IPS-NIHi7 (cell line): Measurements from ENCODE around the gene NUCB2.

Experiments
- DNase-seq: peaks from one replicate; pipeline ENCODE4 v3.0.0; 2012; ENCODE audit warnings: mixed read lengths; ENCODE audit errors: extremely low spot score

Gene NUCB2

DNA sequence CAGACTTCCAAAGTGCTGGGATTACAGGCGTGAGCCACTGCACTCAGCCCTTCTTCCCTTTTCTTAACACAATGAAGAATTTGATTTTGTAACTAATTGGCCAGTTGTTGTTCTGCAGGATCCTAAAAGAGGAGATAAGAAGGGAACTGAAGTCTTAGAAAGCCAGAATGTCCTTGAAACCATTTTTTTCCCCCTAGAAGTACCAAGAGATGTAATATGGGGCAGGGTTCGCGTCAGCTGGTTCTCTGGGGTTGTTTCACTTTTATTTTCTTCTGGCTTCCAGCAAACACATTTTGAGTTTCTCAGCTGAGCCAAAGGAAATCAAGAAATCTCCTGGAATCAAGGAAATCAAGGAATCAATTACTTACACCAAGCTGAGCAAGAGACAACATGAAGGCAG, 7.6 kb upstream of the NUCB2 start:
- DNase-seq, result no peak

GRCh38 chr11:17272801-17273200, 3.7 kb upstream of the NUCB2 start:
- no peak for DNase-seq

- no peak for DNase-seq
Observed at GRCh38 chr11:17273211-17273610, 3.3 kb upstream of the NUCB2 start.

DNA sequence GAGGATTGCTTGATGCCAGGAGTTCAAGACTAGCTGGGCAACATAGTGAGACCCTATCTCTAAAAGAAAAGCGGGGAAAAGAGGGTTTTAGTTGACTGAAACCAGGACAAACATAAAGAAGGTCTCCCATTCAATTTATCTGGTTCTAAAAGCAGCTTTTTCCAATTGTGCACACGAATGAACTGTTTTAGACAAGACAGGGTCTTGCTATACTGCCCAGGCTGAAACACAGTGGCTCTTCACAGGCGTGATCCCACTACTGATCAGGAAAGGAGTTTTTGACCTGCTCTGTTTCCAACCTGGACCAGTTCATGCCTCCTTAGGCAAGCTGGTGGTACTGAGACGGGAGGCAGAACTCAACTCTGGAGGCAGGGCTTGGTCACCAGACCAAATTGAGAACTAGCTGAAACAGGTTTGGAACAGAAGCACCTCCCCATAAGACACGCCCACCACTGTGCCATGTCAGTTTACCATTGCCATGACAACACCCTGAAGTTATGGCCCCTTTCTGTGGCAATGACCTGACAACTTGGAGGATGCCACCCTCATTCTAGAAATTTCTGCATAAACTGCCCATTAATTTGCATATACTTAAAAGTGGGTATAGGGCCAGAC, 2.8 kb upstream of the NUCB2 start:
- no peak for DNase-seq

- no peak for DNase-seq
Observed at GRCh38 chr11:17275400-17276235, 921 bp upstream of the NUCB2 start.

DNA sequence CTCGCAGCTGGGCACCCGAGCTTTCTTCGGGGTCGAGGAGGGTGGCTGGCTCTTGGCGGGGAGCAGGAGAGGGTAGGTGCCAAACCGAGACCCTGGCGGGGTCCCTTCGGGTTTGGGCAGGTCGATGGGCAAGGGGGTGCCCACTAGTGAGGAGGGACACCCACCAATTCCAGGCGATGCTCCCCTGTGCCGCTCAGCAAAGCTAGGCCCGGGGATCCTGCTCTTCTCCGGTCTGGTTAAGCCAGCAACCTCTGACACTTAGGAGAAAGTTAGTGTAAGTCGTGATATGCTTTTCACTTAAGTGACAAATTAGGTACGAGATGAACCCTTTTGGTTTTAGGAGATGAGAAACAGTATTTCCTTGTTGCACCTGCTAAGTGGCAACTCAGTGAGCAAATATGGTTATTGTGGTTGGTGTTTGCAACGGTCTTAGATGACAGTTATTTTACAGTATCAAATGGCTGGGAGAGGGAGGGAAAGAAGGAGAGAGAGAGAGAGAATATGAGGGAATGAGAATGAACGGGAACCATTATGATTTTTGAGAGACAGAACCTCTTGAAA, 565 bp downstream of the NUCB2 start:
- DNase-seq, result no peak

DNA sequence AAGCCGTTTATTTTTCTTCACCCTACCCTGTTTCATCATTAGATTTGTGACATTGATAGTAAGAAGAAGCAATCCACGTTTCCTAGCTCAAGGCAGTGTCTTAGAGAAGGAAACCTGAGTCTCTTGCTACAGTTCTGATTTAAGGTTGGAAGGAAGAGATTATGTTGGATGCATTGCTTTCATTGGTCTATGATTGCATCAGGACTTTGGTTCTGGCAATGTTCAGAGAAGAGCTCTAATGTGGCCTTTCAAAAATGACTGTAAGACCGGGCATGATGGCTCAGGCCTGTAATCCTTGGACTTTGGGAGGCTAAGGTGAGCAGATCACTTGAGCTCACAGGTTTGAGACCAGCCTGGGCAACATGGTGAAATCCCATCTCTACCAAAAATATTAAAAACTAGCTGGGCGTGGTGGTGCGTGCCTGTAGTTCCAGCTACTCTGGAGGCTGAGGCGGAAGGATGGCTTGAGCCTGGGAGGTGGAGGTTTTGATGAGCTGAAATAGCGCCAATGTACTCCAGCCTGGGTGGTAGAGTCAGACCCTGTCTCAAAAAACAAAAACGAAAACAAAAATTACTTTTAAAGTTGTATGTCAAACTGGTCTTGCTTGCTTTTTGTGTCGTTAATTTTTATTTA, 4.1 kb downstream of the NUCB2 start:
- DNase-seq, result no peak

DNA sequence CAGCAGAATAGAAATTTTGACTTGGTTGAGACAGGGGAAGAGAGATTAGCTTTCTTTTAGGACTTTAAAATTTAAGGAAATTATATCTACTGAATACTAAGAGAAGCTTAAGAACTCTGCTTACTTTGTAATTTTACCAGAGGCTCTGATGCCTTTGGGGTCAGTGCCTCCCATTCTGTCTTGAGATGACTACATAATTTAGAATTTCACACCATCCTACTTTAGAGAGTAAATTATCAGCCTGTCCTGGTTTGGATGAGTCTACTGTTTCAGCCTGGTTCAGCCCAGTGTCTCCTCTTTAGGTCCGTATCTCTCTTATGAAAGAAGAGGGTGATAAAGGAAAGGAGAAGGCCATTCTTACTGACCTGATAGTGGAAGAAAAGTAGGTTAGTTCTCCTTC, 9.8 kb downstream of the NUCB2 start:
- DNase-seq, result no peak

GRCh38 chr11:17287058-17287457, 10.5 kb downstream of the NUCB2 start:
- DNase-seq, result no peak

- no peak for DNase-seq
Observed at GRCh38 chr11:17291710-17292109, 15.2 kb downstream of the NUCB2 start.

DNA sequence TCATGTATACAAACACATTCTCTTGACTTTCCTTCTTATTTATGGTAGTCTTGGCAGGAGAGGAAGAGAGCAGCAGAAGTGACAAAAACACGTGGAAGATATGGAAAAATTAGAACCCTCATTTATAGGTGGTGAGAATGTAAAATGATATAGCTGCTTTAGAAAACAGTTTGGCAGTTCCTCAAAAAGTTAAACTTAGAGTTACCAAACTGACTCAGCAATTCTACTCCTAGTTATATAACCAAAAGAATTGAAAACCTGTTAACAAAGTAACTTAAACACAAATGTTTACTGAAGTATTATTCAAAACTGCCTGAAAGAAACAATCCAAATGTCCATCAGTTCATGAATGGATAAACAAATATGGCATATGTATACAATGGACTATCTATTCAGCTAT, 16.8 kb downstream of the NUCB2 start:
- no peak for DNase-seq

DNA sequence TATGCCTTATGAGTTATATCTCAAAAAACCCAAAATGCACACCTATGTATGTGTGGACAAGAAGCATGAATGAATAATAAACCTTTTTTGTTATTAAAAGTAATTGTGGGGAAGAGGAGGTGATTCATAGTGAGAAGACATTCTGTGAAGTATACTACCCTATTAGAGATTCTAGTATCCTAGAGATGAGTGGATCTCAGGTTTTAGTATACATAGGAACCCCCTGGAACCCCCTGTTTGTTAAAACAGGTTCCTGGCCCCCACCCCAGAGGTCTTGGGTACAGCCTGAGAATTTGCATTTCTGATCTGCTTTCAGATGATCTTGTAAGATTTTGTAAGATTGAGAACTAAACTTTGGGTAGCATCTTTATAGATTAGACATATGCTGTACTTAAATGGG, 17.5 kb downstream of the NUCB2 start:
- DNase-seq, result no peak

GRCh38 chr11:17296852-17297559, 20.5 kb downstream of the NUCB2 start:
- DNase-seq, result no peak

- DNase-seq, result no peak
Observed at GRCh38 chr11:17298302-17298701, 21.8 kb downstream of the NUCB2 start.

DNA sequence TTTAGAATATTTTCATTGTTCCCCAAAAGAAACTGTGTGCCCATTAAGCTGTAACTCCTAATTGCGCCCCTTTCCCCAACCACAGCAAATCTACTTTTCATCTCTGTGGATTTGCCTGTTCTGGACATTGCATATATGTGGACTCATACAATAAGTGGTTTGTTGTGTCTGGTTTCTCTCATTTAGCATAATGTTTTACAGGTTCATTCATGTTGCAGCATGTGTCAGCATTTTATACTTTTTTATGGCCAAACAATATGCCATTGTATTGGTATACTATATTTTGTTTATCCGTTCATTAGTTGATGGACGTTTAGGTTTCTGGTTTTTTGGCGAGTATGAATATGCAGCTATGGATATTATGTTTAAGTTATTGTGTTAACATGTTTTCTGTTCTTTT, 23.8 kb downstream of the NUCB2 start:
- no peak for DNase-seq

GRCh38 chr11:17313349-17314231, 37.1 kb downstream of the NUCB2 start:
- DNase-seq, result no peak

DNA sequence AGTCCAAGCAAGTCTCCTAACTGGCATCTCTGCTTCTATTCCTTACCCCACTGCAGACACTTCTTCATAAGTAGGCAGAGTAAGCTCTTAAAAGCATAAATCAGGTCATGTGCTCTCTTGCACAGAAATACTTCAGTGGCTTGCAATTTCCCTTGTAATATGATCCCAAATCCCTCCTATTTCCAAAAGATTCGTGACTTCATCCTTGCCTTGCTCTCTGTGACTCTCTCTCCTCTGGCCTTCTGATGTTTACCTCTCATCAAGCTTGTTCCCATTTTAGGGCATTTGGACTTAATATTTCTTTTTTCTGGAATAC, 37.7 kb downstream of the NUCB2 start:
- DNase-seq, result no peak

DNA sequence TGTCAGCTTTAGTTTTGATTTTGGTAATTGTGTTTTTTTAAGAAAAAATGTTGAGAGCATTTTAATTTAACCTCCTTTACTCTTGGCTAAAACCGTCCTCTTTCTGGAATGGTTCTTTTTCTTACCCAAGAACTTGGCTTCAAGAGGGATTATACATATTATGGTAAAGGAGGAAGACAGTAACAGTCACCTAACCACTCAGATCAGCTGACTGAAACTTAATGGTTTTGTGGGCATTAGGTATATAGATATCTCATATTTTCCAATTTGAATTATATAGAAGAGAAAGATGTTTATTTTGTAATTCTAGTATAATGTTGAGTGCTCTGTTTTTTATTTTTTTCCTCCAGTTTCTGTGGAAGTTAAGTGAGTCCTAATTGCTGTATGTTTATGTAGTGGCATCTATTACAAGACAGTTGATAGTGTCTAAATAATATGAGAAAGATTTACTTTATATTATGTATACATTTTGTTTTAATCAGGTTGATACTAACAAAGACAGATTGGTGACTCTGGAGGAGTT, 38.4 kb downstream of the NUCB2 start:
- DNase-seq, result no peak

- DNase-seq, result no peak
Observed at GRCh38 chr11:17328871-17329494, 52.4 kb downstream of the NUCB2 start.

DNA sequence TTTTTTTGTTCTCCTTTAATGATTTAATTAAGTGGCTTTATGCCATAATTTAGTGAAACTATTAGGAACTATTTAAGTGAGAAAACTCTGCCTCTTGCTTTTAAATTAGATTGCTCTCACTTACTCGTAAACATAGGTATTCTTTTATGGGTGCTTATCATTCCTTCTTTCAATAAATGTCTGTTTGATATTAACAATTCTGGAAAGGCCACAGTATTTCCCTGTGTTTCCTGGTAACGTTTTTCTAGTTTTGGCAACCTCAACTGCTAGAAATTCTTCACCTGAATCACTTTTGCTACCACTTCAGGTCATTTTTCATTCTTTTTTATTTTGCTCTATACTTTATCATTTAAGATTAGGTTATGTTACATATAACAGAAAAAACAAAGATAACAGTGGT, 55.1 kb downstream of the NUCB2 start:
- no peak for DNase-seq
